Osteoblast (primary cell): Measurements from ENCODE around the gene ZDHHC14. TPM values are rescaled to one million over a fixed set of nuclear protein-coding genes. Genes with fewer than 3 reads are reported as not detected.

ENCODE experiments used
- DNase-seq: peaks from one replicate; pipeline ENCODE4 v3.0.0; 2011; ENCODE audit warnings: low spot score, mixed read lengths; ENCODE audit not compliant: insufficient read length; ENCODE audit errors: missing footprints
- H2AFZ ChIP-seq: 2 replicates; pipeline ENCODE4 v1.6.0; 2011; ENCODE audit warnings: mild to moderate bottlenecking, low read length
- H3K27ac ChIP-seq: 2 replicates; pipeline ENCODE4 v1.5.1; 2011; ENCODE audit warnings: mild to moderate bottlenecking, low read depth, low read length, moderate library complexity
- H3K27me3 ChIP-seq: 2 replicates; pipeline ENCODE4 v1.6.0; 2012; ENCODE audit warnings: mild to moderate bottlenecking, control low read depth, inconsistent platforms, low read length, moderate library complexity; ENCODE audit not compliant: insufficient read depth
- H3K36me3 ChIP-seq: 2 replicates; pipeline ENCODE4 v1.5.1; 2011; ENCODE audit warnings: mild to moderate bottlenecking, low read length, control low read depth, moderate library complexity; ENCODE audit not compliant: insufficient read depth
- H3K4me1 ChIP-seq: 2 replicates; pipeline ENCODE4 v1.5.1; 2011; ENCODE audit warnings: mild to moderate bottlenecking, low read length, control low read depth, moderate library complexity; ENCODE audit not compliant: insufficient read depth
- H3K4me2 ChIP-seq: 2 replicates; pipeline ENCODE4 v1.6.0; 2011; ENCODE audit warnings: mild to moderate bottlenecking, low read length; ENCODE audit not compliant: insufficient read depth
- H3K4me3 ChIP-seq: fragments of 200-600 bp; sonication (generic); 3 replicates; pipeline ENCODE4 v1.5.1; 2012; ENCODE audit warnings: mild to moderate bottlenecking, low read length, inconsistent platforms; ENCODE audit not compliant: insufficient read depth
- H3K79me2 ChIP-seq: 2 replicates; pipeline ENCODE4 v1.6.0; 2012; ENCODE audit warnings: mild to moderate bottlenecking, low read length, control low read depth, inconsistent platforms; ENCODE audit not compliant: insufficient read depth
- H3K9me3 ChIP-seq: 2 replicates; pipeline ENCODE4 v1.5.1; 2011; ENCODE audit warnings: low read depth, low read length, control low read depth
- H4K20me1 ChIP-seq: 2 replicates; pipeline ENCODE4 v1.6.0; 2012; ENCODE audit warnings: mild to moderate bottlenecking, low read length, control low read depth; ENCODE audit not compliant: insufficient read depth
- CTCF ChIP-seq: IDR thresholded peaks from 2 replicates; pipeline ENCODE4 v1.5.1; 2011; ENCODE audit warnings: mild to moderate bottlenecking, low read depth, low read length, moderate library complexity; ENCODE audit errors: extremely low read depth
- total RNA-seq: library from RNA; depleted of rRNA; stranded (reverse); fragments of >200 nt; gene quantifications from 2 replicates; pipeline ENCODE4 v1.2.3, GENCODE V29; 2012

The ZDHHC14 gene
- total RNA-seq, 1 donor: 1.4 TPM

- H3K4me2 ChIP-seq: no peak overlapping the region
- no peak overlapping the region for H3K27ac ChIP-seq
- no peak overlapping the region for H3K4me3 ChIP-seq
- no peaks in the 10 kb centered on the region for H4K20me1 ChIP-seq
- peaks cover under 1% of the 10 kb centered on the region for H3K4me1 ChIP-seq
- H2AFZ ChIP-seq: no peak overlapping the region
- peaks cover 22% of the 10 kb centered on the region for H3K27me3 ChIP-seq
- no peaks in the 10 kb centered on the region for H3K9me3 ChIP-seq
- TF ChIP-seq CTCF: no peak
- H3K36me3 ChIP-seq: no peaks in the 10 kb centered on the region
- H3K79me2 ChIP-seq: no peaks in the 10 kb centered on the region
- no peak for DNase-seq
These were observed 340.4 kb downstream of the ZDHHC14 start for GRCh38 chr6:157721426-157721825.

- H3K4me3 ChIP-seq: no peak overlapping the region
- peaks cover 21% of the 10 kb centered on the region for H3K27me3 ChIP-seq
- no peak overlapping the region for H2AFZ ChIP-seq
- no peaks in the 10 kb centered on the region for H3K9me3 ChIP-seq
- no peak overlapping the region for H3K4me2 ChIP-seq
- DNase-seq: no peak
- no peaks in the 10 kb centered on the region for H4K20me1 ChIP-seq
- no peaks in the 10 kb centered on the region for H3K4me1 ChIP-seq
- no peak overlapping the region for H3K27ac ChIP-seq
- H3K79me2 ChIP-seq: no peaks in the 10 kb centered on the region
- H3K36me3 ChIP-seq: no peaks in the 10 kb centered on the region
- no peak for TF ChIP-seq CTCF
These were observed 340.8 kb downstream of the ZDHHC14 start for GRCh38 chr6:157721830-157722229.

- Histone ChIP-seq H3K4me1 (no peaks in the 10 kb centered on the region), H3K36me3 (no peaks in the 10 kb centered on the region), H2AFZ (no peak overlapping the region), H3K79me2 (no peaks in the 10 kb centered on the region), H3K9me3 (no peaks in the 10 kb centered on the region), H3K27ac (no peak overlapping the region), H4K20me1 (no peaks in the 10 kb centered on the region), H3K4me3 (no peak overlapping the region), H3K27me3 (peaks cover 21% of the 10 kb centered on the region), H3K4me2 (no peak overlapping the region)
- no peak for DNase-seq
- TF ChIP-seq CTCF: no peak
These were observed 342.4 kb downstream of the ZDHHC14 start for GRCh38 chr6:157723376-157723775.

- peaks cover 21% of the 10 kb centered on the region for H3K27me3 ChIP-seq
- DNase-seq: no peak
- no peaks in the 10 kb centered on the region for H3K36me3 ChIP-seq
These were observed 343.3 kb downstream of the ZDHHC14 start for GRCh38 chr6:157724138-157724820.

More at GRCh38 chr6:157724138-157724820, 343.3 kb downstream of the ZDHHC14 start:
- Histone ChIP-seq H2AFZ (no peak overlapping the region), H3K4me2 (no peak overlapping the region), H3K4me3 (no peak overlapping the region), H3K27ac (no peak overlapping the region), H3K9me3 (no peaks in the 10 kb centered on the region), H3K79me2 (no peaks in the 10 kb centered on the region), H3K4me1 (no peaks in the 10 kb centered on the region), H4K20me1 (no peaks in the 10 kb centered on the region)
- TF ChIP-seq CTCF: no peak
